Measurements from ENCODE around the gene CYB561D2. TPM values are rescaled to one million over a fixed set of nuclear protein-coding genes. Genes with fewer than 3 reads are reported as not detected.
A peak's percentile ranks its signal among the peaks of the same experiment; 100 is the strongest.

CYB561D2 gene
- total and polyA plus RNA-seq, 9 of the 15 experiments (the other 6 are each of a cell fraction or from before 2014, with no cell fraction given) = 4.2 to 16.6 (median 9.4) TPM

GRCh38 chr3:50303013-50303815 lies 47.4 kb upstream of the CYB561D2 start, which contains the start of gene HYAL1 (continued):
- TF ChIP-seq POLR2G (IDR thresholded peaks at IDR 0.05; ENCODE audit: low read depth, low read length) = peak; percentile 80
- peak; percentile 84 for TF ChIP-seq SUPT5H (IDR thresholded peaks at IDR 0.05)
- TF ChIP-seq RBM22 (IDR thresholded peaks at IDR 0.05; ENCODE audit: low read depth, low read length, poor library complexity, severe bottlenecking) = no peak
- no peak for TF ChIP-seq THRA (IDR thresholded peaks at IDR 0.05)
- no peak for TF ChIP-seq MBD1 (CRISPR knock-in tag; IDR thresholded peaks at IDR 0.05)
- no peak for TF ChIP-seq NBN (IDR thresholded peaks at IDR 0.05; ENCODE audit: low read depth)
- TF ChIP-seq PKNOX1 (IDR thresholded peaks at IDR 0.05) = peak; percentile 21; the same call in 1 of the 2 replicates
- TF ChIP-seq CTCF (IDR thresholded peaks at IDR 0.05 in 2 of 3, conservative IDR thresholded peaks at IDR 0.05 in 1 of 3; ENCODE audit: insufficient read depth in 2 of 3, low read depth in 1 of 3, low read length in 3 of 3) = peak in 2 of 3 experiments; percentile 39; a peak in 3 of 6 replicates
- no peak for TF ChIP-seq DLX4 (CRISPR knock-in tag; IDR thresholded peaks at IDR 0.05)
- TF ChIP-seq L3MBTL2 (IDR thresholded peaks at IDR 0.05) = 0 out of 2 replicates have a peak, but pooled peaks have one; percentile 21
- TF ChIP-seq TBP (optimal IDR thresholded peaks at IDR 0.05; ENCODE audit: low read depth, low read length) = peak; percentile 85
- TF ChIP-seq KLF16 (IDR thresholded peaks at IDR 0.05) = no peak
- no peak for TF ChIP-seq KLF13 (tag; IDR thresholded peaks at IDR 0.05; ENCODE audit: borderline replicate concordance, low read depth)
- no peak for TF ChIP-seq E2F1 (CRISPR knock-in tag; IDR thresholded peaks at IDR 0.05)
- TF ChIP-seq MLLT1 (IDR thresholded peaks at IDR 0.05) = no peak
- peak; percentile 66 for TF ChIP-seq ZFP36 (IDR thresholded peaks at IDR 0.05; ENCODE audit: low read depth, low read length, partially characterized antibody)
- no peak for TF ChIP-seq IRF2 (CRISPR knock-in tag; IDR thresholded peaks at IDR 0.05)
- peak; percentile 85 for TF ChIP-seq ZFX (CRISPR knock-in tag; IDR thresholded peaks at IDR 0.05)
